DND-41 (cell line): Measurements from ENCODE around the gene CEP63.

ENCODE experiments used
- ATAC-seq: fragments of 200-7000 bp; cut with Tn5 transposase; 3 replicates; pipeline ENCODE4 v1.9.1; 2021; ENCODE audit warnings: low read depth; ENCODE audit not compliant: insufficient read depth
- DNase-seq: peaks from one replicate; pipeline ENCODE4 v3.0.0-alpha.2; 2020
- H2AFZ ChIP-seq: 2 replicates; pipeline ENCODE4 v1.6.0; 2012; ENCODE audit warnings: low read depth, low read length
- H3K27ac ChIP-seq: 2 replicates; pipeline ENCODE4 v1.5.1; 2012; ENCODE audit warnings: low read length, inconsistent platforms
- H3K27me3 ChIP-seq: fragments of 200-600 bp; sonication (generic); 2 replicates; pipeline ENCODE4 v1.6.0; 2012; ENCODE audit warnings: low read length, mild to moderate bottlenecking, inconsistent platforms; ENCODE audit not compliant: insufficient read depth, poor library complexity
- H3K36me3 ChIP-seq: 2 replicates; pipeline ENCODE4 v1.5.1; 2012; ENCODE audit warnings: low read length, inconsistent platforms; ENCODE audit not compliant: insufficient read depth
- H3K4me1 ChIP-seq: 2 replicates; pipeline ENCODE4 v1.5.1; 2012; ENCODE audit warnings: mild to moderate bottlenecking, low read length; ENCODE audit not compliant: insufficient read depth
- H3K4me2 ChIP-seq: 2 replicates; pipeline ENCODE4 v1.6.0; 2012; ENCODE audit warnings: mild to moderate bottlenecking, moderate library complexity, low read length, inconsistent platforms; ENCODE audit not compliant: insufficient read depth
- H3K4me3 ChIP-seq, 2 experiments: fragments of 200-600 bp in 1 of 2; shearing (Covaris generic) in 1 of 2; 2 replicates each; pipeline ENCODE4 v1.5.1; 2012 to 2016; ENCODE audit warnings: inconsistent platforms in 2 of 2, low read length in 2 of 2, mild to moderate bottlenecking in 2 of 2, low read depth in 1 of 2, moderate library complexity in 1 of 2
- H3K79me2 ChIP-seq: 2 replicates; pipeline ENCODE4 v1.6.0; 2012; ENCODE audit warnings: low read length, inconsistent platforms; ENCODE audit not compliant: insufficient read depth
- H3K9ac ChIP-seq: 2 replicates; pipeline ENCODE4 v1.6.0; 2012; ENCODE audit warnings: low read depth, mild to moderate bottlenecking, inconsistent platforms, low read length, moderate library complexity
- H3K9me3 ChIP-seq: 2 replicates; pipeline ENCODE4 v1.5.1; 2012; ENCODE audit warnings: low read length, moderate library complexity, mild to moderate bottlenecking, inconsistent platforms; ENCODE audit not compliant: insufficient read depth, severe bottlenecking
- H4K20me1 ChIP-seq: 2 replicates; pipeline ENCODE4 v1.6.0; 2012; ENCODE audit warnings: low read length; ENCODE audit not compliant: insufficient read depth
- EZH2 ChIP-seq: IDR thresholded peaks from 3 replicates; pipeline ENCODE4 v1.6.1; 2012; ENCODE audit warnings: borderline replicate concordance, low read depth, mild to moderate bottlenecking, moderate library complexity, low read length, inconsistent platforms; ENCODE audit not compliant: severe bottlenecking
- TF ChIP-seq, protein P1 (sequence below): IDR thresholded peaks from 2 replicates; pipeline ENCODE4 v1.5.1; 2012; ENCODE audit warnings: borderline replicate concordance, low read length, moderate library complexity, mild to moderate bottlenecking; ENCODE audit not compliant: poor library complexity, severe bottlenecking; ENCODE audit errors: extremely low read depth

Gene CEP63

DNA sequence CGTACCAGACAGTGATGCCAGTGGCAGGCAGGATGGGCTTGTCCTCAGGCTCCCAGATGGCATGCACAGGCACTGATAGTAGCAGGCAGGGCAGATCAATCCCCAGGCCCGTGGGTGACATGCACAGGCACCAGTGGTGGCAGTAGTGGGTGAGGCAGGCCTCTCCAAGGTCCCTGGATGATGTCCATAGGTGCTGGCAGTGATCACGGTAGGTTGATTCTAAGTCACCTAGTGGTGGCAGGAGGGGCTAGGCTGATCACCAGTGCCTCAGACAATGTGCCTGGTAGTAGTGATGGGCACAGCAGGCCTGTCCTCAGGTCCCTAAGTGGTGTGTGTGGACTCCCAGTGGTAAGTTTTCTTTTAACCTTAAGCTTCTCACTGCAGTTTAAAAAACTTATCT, 19.6 kb downstream of the CEP63 start:
- peaks cover 13% of the 10 kb centered on the region for H3K9me3 ChIP-seq
- H3K4me2 ChIP-seq, result no peak overlapping the region
- no peaks in the 10 kb centered on the region for H4K20me1 ChIP-seq
- no peak overlapping the region for H3K9ac ChIP-seq
- H3K27me3 ChIP-seq, result no peaks in the 10 kb centered on the region
- peaks cover 63% of the 10 kb centered on the region for H3K36me3 ChIP-seq
- H3K4me3 ChIP-seq, result no peak overlapping the region
- H3K79me2 ChIP-seq, result peaks cover 62% of the 10 kb centered on the region
- H3K27ac ChIP-seq, result no peak overlapping the region
- no peak for DNase-seq
- no peak for ATAC-seq
- no peak for TF ChIP-seq EZH2
- TF ChIP-seq, protein P1, sequence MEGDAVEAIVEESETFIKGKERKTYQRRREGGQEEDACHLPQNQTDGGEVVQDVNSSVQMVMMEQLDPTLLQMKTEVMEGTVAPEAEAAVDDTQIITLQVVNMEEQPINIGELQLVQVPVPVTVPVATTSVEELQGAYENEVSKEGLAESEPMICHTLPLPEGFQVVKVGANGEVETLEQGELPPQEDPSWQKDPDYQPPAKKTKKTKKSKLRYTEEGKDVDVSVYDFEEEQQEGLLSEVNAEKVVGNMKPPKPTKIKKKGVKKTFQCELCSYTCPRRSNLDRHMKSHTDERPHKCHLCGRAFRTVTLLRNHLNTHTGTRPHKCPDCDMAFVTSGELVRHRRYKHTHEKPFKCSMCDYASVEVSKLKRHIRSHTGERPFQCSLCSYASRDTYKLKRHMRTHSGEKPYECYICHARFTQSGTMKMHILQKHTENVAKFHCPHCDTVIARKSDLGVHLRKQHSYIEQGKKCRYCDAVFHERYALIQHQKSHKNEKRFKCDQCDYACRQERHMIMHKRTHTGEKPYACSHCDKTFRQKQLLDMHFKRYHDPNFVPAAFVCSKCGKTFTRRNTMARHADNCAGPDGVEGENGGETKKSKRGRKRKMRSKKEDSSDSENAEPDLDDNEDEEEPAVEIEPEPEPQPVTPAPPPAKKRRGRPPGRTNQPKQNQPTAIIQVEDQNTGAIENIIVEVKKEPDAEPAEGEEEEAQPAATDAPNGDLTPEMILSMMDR, result no peak
- H3K4me1 ChIP-seq, result no peaks in the 10 kb centered on the region
- H2AFZ ChIP-seq, result no peak overlapping the region

DNA sequence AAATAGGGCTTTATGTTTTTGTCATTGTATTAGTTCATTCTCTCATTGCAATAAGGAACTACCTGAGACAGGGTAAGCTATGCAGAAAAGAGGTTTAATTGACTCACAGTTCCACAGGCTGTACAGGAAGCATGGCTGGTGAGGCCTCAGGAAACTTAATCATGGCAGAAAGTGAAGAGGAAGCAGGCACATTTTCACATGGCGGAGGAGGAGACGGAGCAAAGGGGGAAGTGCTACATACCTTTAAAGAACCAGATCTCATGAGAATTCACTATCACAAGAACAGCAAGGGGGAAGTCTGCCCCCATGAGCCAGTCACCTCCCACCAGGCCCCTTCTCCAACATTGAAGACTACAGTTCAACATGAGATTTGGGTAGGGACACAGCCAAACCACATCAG, 25.6 kb downstream of the CEP63 start:
- H3K9ac ChIP-seq, result no peak overlapping the region
- ATAC-seq (no peak), DNase-seq (no peak)
- no peaks in the 10 kb centered on the region for H3K9me3 ChIP-seq
- H4K20me1 ChIP-seq, result no peaks in the 10 kb centered on the region
- H3K27ac ChIP-seq, result no peak overlapping the region
- H3K79me2 ChIP-seq, result peaks cover 8% of the 10 kb centered on the region; the same call in 1 of the 2 replicates
- no peak overlapping the region for H3K4me2 ChIP-seq
- H3K4me3 ChIP-seq, result no peak overlapping the region
- peaks cover 75% of the 10 kb centered on the region for H3K36me3 ChIP-seq
- no peaks in the 10 kb centered on the region for H3K4me1 ChIP-seq
- H3K27me3 ChIP-seq, result no peaks in the 10 kb centered on the region
- H2AFZ ChIP-seq, result no peak overlapping the region
- TF ChIP-seq EZH2, result no peak
- TF ChIP-seq, protein P1, result no peak

DNA sequence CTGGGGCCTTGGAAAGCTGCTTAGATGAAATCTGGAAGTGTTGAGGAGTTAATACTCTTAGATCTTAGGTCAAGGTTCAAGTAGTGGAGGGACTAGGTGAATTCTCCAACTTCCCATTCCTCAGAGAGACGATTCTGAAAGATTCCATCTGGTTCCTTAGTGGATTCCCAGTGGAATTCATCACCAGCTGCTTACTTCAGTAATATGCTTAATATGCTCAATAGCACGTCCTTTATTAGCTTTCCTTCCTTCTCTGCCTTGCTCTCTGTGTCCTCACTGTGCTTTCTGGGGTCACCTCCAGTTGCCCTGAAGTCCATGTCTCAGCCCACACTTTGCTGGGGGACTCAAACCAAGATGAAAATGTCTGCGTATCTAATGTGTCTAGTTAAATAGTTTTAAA, 31.0 kb downstream of the CEP63 start:
- H3K27me3 ChIP-seq, result no peaks in the 10 kb centered on the region
- H3K79me2 ChIP-seq, result peaks cover 1% of the 10 kb centered on the region; the same call in 1 of the 2 replicates
- ATAC-seq (no peak), DNase-seq (no peak)
- peaks cover 4% of the 10 kb centered on the region for H3K9me3 ChIP-seq
- no peaks in the 10 kb centered on the region for H4K20me1 ChIP-seq
- H3K4me3 ChIP-seq, result no peak overlapping the region
- H3K4me1 ChIP-seq, result no peaks in the 10 kb centered on the region; the same call in 1 of the 2 replicates
- H3K9ac ChIP-seq, result no peak overlapping the region
- no peak overlapping the region for H3K4me2 ChIP-seq
- H2AFZ ChIP-seq, result no peak overlapping the region
- peaks cover 28% of the 10 kb centered on the region; the same call in 1 of the 2 replicates for H3K36me3 ChIP-seq
- TF ChIP-seq, protein P1, result no peak
- TF ChIP-seq EZH2, result no peak
- no peak overlapping the region for H3K27ac ChIP-seq

DNA sequence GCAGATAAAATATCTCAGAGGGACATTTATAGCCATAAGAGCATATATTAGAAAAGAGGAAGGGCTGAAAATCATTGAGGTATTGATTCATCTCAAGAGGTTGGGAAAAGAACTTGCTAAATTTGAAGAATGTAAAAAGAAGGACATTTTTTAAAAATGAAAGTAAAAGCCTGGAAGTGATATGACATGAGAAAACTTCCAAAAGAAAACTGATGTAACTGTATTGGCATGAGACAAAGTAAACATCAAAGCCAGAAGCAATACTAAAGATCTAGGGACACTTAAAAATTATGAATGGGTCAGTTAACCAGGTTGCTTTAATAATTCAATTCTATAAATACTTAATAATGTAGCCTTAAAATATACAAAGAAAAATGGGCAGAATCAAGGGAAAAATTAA, 31.9 kb downstream of the CEP63 start:
- Histone ChIP-seq H3K36me3 (peaks cover 28% of the 10 kb centered on the region; the same call in 1 of the 2 replicates), H3K4me3 (no peak overlapping the region), H2AFZ (no peak overlapping the region), H3K9me3 (peaks cover 10% of the 10 kb centered on the region), H3K79me2 (peaks cover 9% of the 10 kb centered on the region), H3K4me2 (no peak overlapping the region), H3K27me3 (no peaks in the 10 kb centered on the region), H3K27ac (no peak overlapping the region), H3K4me1 (no peaks in the 10 kb centered on the region; the same call in 1 of the 2 replicates), H4K20me1 (no peaks in the 10 kb centered on the region), H3K9ac (no peak overlapping the region)
- ATAC-seq (no peak), DNase-seq (no peak)
- no peak for TF ChIP-seq EZH2
- TF ChIP-seq, protein P1, result no peak
